ENCODE measurements around the gene SLC25A22. TPM values are rescaled to one million over a fixed set of nuclear protein-coding genes. Genes with fewer than 3 reads are reported as not detected.

The SLC25A22 gene
- total and polyA plus RNA-seq, 10 of the 15 experiments (the other 5 are each of a cell fraction or from before 2014, with no cell fraction given) = 0.27 to 27.0 (median 8.2) TPM

GRCh38 chr11:796565-797295, 1.4 kb downstream of the SLC25A22 start:
- H3K27me3 ChIP-seq (replicated peaks in 1 of 2; ENCODE audit: control insufficient read depth in 2 of 2, insufficient read depth in 2 of 2, low read length in 1 of 2) = no peaks in the 10 kb centered on the region
- BruUV-seq (replicated peaks) = TSS peak; percentile 29
- WGBS (ENCODE audit: insufficient coverage, insufficient replicate concordance, low lambda C conversion rate, missing lambda C conversion rate) = under 1% methylated on average over 18 of the region's 18 CpGs
- H3K9ac ChIP-seq (ENCODE audit: control insufficient read depth, insufficient read depth, low read length) = peak overlapping the region; percentile 79
- peaks cover 30% of the 10 kb centered on the region for H3K79me2 ChIP-seq (ENCODE audit: control insufficient read depth, insufficient read depth, low read length)
- ATAC-seq (no peak), DNase-seq (ENCODE audit: low read depth, low spot score) (no peak), FAIRE-seq (peak; percentile 52)
- RAD21 ChIA-PET (ENCODE audit: unreplicated experiment) = interaction anchor here (0.8 to 2.8 kb wide), 6 partner anchors 23 to 261 kb away, joined by 3 to 14 read pairs (median 4); partner anchors contain the start of genes HRAS and TMEM80
- SMC1A ChIA-PET (ENCODE audit: uncharacterized antibody, unreplicated experiment) = interaction anchor here (1.2 kb wide), 1 partner anchor 10 kb away, joined by 3 read pairs; no protein-coding TSS in a partner anchor
- POLR2A ChIA-PET = interaction anchor here (0.5 to 1.7 kb wide), 11 partner anchors 9 to 228 kb away, joined by 3 to 10 read pairs (median 4); partner anchors contain the start of genes PNPLA2 and RPLP2
- H3K36me3 ChIP-seq (ENCODE audit: control insufficient read depth in 2 of 2, insufficient read depth in 2 of 2, low read length in 1 of 2) = peaks cover 0 to 12% of the 10 kb centered on the region in 2 experiments; a peak in 2 of 4 replicates
- peak overlapping the region; percentile 97 for H3K4me3 ChIP-seq
- H3K4me2 ChIP-seq (ENCODE audit: control insufficient read depth, insufficient read depth) = peak overlapping the region; percentile 100
- H2AFZ ChIP-seq (ENCODE audit: control insufficient read depth, low read depth, low read length) = peak overlapping the region; percentile 92; the same call in 1 of the 2 replicates
- no peaks in the 10 kb centered on the region for H3K9me3 ChIP-seq (replicated peaks; ENCODE audit: control insufficient read depth, insufficient read depth, low read length)
- intact Hi-C loops (cut with micrococcal nuclease; ENCODE audit: unreplicated experiment) = loop anchor here (1.0 to 5.0 kb wide), 2 partner anchors 13 to 49 kb away; partner anchors contain the start of genes RPLP2 and TALDO1
- peaks cover 15% of the 10 kb centered on the region for H3K4me1 ChIP-seq (ENCODE audit: control insufficient read depth, insufficient read depth, low read length)
- TF ChIP-seq PAX5 (IDR thresholded peaks at IDR 0.05; ENCODE audit: borderline replicate concordance, low read depth, low read length) = no peak
- TF ChIP-seq BACH1 (IDR thresholded peaks at IDR 0.05; ENCODE audit: borderline replicate concordance) = 0 out of 2 replicates have a peak, but pooled peaks have one; percentile 8
- TF ChIP-seq E2F8 (IDR thresholded peaks at IDR 0.05; ENCODE audit: low read depth, partially characterized antibody) = no peak
- 0 out of 2 replicates have a peak, but pooled peaks have one; percentile 9 for TF ChIP-seq NR2C1 (IDR thresholded peaks at IDR 0.05)
- TF ChIP-seq E2F4 (IDR thresholded peaks at IDR 0.05; ENCODE audit: low read depth, low read length) = no peak
- TF ChIP-seq CREB1 (IDR thresholded peaks at IDR 0.05; ENCODE audit: low read depth) = 0 out of 2 replicates have a peak, but pooled peaks have one; percentile 17
- peak; percentile 19 for TF ChIP-seq POLR2A (IDR thresholded peaks at IDR 0.05; ENCODE audit: low read depth, low read length)
- CTCF ChIA-PET = interaction anchor here (0.6 to 1.5 kb wide), 7 partner anchors 9 to 242 kb away, joined by 3 to 5 read pairs (median 3); no protein-coding TSS in a partner anchor
- H4K20me1 ChIP-seq (ENCODE audit: control insufficient read depth, insufficient read depth) = no peaks in the 10 kb centered on the region
- H3K27ac ChIP-seq (ENCODE audit: control insufficient read depth, insufficient read depth) = peak overlapping the region; percentile 67
- in situ Hi-C loops (cut with MboI) = no loop called here
